HFF-Myc (cell line): ENCODE measurements around the gene GPR143.

Experiments
- DNase-seq: peaks from one replicate; pipeline ENCODE4 v3.0.0-alpha.2; 2011; ENCODE audit warnings: low read depth; ENCODE audit errors: extremely low read depth
- H3K4me3 ChIP-seq: replicated peaks from 2 replicates; pipeline ENCODE4 v1.5.1; 2011; ENCODE audit warnings: low read depth, mild to moderate bottlenecking, control low read depth, low read length
- CTCF ChIP-seq: IDR thresholded peaks from 2 replicates; pipeline ENCODE4 v1.5.1; 2012; ENCODE audit warnings: mild to moderate bottlenecking, low read depth, low read length, control low read depth; ENCODE audit errors: missing control alignments

GPR143 gene

DNA sequence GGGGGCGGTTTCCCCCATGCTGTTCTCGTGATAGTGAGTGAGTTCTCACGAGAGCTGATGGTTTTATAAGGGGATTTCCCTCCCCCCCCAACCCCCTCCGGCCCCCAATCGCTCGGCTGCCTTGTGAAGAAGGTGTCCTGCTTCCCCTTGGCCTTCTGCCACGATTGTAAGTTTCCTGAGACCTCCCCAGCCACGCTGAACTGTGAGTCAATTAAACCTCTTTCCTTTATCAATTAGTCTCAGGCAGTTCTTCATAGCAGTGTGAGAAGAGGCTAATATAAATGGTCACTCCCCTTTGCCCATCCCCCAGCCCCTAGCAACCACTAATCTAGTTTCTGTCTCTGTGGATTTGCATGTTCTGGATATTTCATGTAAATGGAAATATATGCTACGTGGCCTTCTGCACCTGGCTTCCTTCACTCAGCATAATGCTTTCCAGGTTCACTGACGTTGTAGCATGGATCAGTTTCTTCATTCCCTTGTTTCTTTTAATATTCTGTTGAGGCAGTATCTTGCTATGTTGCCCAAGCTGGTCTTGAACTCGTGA, 16.4 kb downstream of the GPR143 start:
- H3K4me3 ChIP-seq = no peak overlapping the region
- TF ChIP-seq CTCF = no peak
- no peak for DNase-seq

DNA sequence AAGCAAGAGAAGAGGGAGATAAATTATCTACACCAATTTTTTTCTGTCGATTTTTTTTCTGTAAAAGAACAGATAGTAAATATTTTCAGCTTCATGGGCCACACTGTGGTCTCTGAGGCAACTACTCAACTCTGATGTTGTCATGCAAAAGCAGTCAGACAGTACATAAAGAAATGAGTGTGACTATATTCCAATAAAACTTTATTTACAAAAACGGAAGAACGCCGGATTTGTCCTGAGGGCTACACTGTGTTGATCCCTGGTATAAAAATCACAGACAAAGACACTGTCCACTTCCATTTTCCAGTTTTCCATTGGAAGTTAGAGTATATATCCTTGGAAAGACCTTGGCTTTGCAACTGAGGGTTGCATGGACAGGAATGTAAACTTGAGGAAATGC, 18.0 kb downstream of the GPR143 start:
- no peak for TF ChIP-seq CTCF

GRCh38 chrX:9746148-9746888, 19.3 kb downstream of the GPR143 start:
- no peak for DNase-seq
- H3K4me3 ChIP-seq = no peak overlapping the region
- no peak for TF ChIP-seq CTCF

More for the DNA sequence above, 18.0 kb downstream of the GPR143 start:
- no peak for DNase-seq
- H3K4me3 ChIP-seq = no peak overlapping the region

GRCh38 chrX:9745417-9746115, 20.1 kb downstream of the GPR143 start:
- no peak for TF ChIP-seq CTCF
- H3K4me3 ChIP-seq = no peak overlapping the region
- no peak for DNase-seq

GRCh38 chrX:9739130-9739529, 26.5 kb downstream of the GPR143 start:
- H3K4me3 ChIP-seq = no peak overlapping the region
- no peak for DNase-seq
- TF ChIP-seq CTCF = no peak

GRCh38 chrX:9738151-9738550, 27.5 kb downstream of the GPR143 start:
- no peak overlapping the region for H3K4me3 ChIP-seq
- no peak for TF ChIP-seq CTCF
- DNase-seq = no peak
